Transverse colon (tissue), 4 donors: Measurements from ENCODE around the gene BMPR1B. TPM values are rescaled to one million over a fixed set of nuclear protein-coding genes. Genes with fewer than 3 reads are reported as not detected.

Experiments
- DNase-seq: peaks from one replicate; pipeline ENCODE4 v3.0.0-alpha.2; 2019
- H3K27ac ChIP-seq, 4 donors: fragments of 200-600 bp; sonication (generic); 2 replicates each; pipeline ENCODE4 v1.5.1; 2016 to 2018; ENCODE audit warnings: inconsistent platforms in 4 of 4
- H3K27me3 ChIP-seq: fragments of 200-600 bp; sonication (generic); 2 replicates; pipeline ENCODE4 v1.5.1; 2017; ENCODE audit warnings: inconsistent platforms
- H3K36me3 ChIP-seq, 4 donors: fragments of 200-600 bp; sonication (generic); 2 replicates each; pipeline ENCODE4 v1.5.1; 2017 to 2019; ENCODE audit warnings: inconsistent platforms in 4 of 4
- H3K4me1 ChIP-seq, 4 donors: fragments of 200-600 bp; sonication (generic); 2 replicates each; pipeline ENCODE4 v1.5.1; 2017 to 2020; ENCODE audit warnings: inconsistent platforms in 4 of 4
- H3K4me3 ChIP-seq, 4 donors: fragments of 200-600 bp; sonication (generic); 1 replicate in 1 of 4; 2 replicates in 3 of 4; pipeline versions ENCODE4 v1.5.1 to v1.6.1; 2017 to 2019; ENCODE audit warnings: inconsistent platforms in 4 of 4
- H3K9me3 ChIP-seq, 2 donors: fragments of 200-600 bp; sonication (generic); 2 replicates each; pipeline ENCODE4 v1.5.1; 2017 to 2019; ENCODE audit warnings: inconsistent platforms in 2 of 2
- CTCF ChIP-seq, 5 experiments: fragments of 200-600 bp in 3 of 5; fragments of 450-650 bp in 2 of 5; sonication (generic) in 3 of 5; IDR thresholded peaks; 1 replicate in 2 of 5; 2 replicates in 3 of 5; pipeline ENCODE4 v1.5.1; 2016 to 2017; ENCODE audit warnings: antibody characterized with exemption in 5 of 5, inconsistent platforms in 3 of 5, mild to moderate bottlenecking in 2 of 5, moderate library complexity in 1 of 5
- EP300 ChIP-seq: sonication (generic); formaldehyde crosslinking; IDR thresholded peaks from one replicate; pipeline ENCODE4 v1.6.1; 2017; ENCODE audit warnings: antibody characterized with exemption, low read depth
- POLR2A ChIP-seq: fragments of 450-650 bp; IDR thresholded peaks from one replicate; pipeline ENCODE4 v1.6.1; 2016; ENCODE audit warnings: antibody characterized with exemption, mild to moderate bottlenecking, moderate library complexity
- POLR2AphosphoS5 ChIP-seq, 3 donors: sonication (generic); formaldehyde crosslinking; IDR thresholded peaks; one replicate each; pipeline ENCODE4 v1.6.1; 2016; ENCODE audit warnings: antibody characterized with exemption in 3 of 3
- WGBS, 2 donors: methylation state at CpG; one replicate each; pipeline ENCODE4 v1.1.5; 2018; ENCODE audit warnings: low coverage in 1 of 2; 5-methylcytosine and 5-hydroxymethylcytosine counted together
- in situ Hi-C, 4 donors: fragments of 200-750 bp; cut with MboI; loops; one replicate each; pipeline versions ENCODE4 v1.15.0 to v1.15.1; 2017; ENCODE audit warnings: low sequenced_read_pairs in 3 of 4, low pct_ligation_motif_present in 1 of 4, low pct_unique_long_range_greater_than_20kb in 1 of 4
- intact Hi-C: fragments of 100-400 bp; cut with DNase I; formaldehyde crosslinking; loops from one replicate; pipeline ENCODE4 v1.15.1; 2023; ENCODE audit warnings: low total_unique reads
- total RNA-seq, 4 donors: library from RNA; depleted of rRNA; stranded (reverse); fragments of >200 nt; gene quantifications; one replicate each; pipeline ENCODE4 v1.1.0, GENCODE V29; 2016

BMPR1B gene
- total RNA-seq, 4 donors from 2014 or later, result 0.64 to 3.2 (median 0.68) TPM; not detected in 1

- H3K4me1 ChIP-seq, result no peaks in the 10 kb centered on the region
- DNase-seq, result no peak
- WGBS, 2 donors, result 53 to 65% methylated on average over 2 to 3 of the region's 3 CpGs
- H3K36me3 ChIP-seq, result no peaks in the 10 kb centered on the region
- TF ChIP-seq POLR2AphosphoS5 (IDR thresholded peaks at IDR 0.05), result no peak
- TF ChIP-seq CTCF (IDR thresholded peaks at IDR 0.05), result no peak
- TF ChIP-seq POLR2A, result no peak
- TF ChIP-seq EP300, result no peak
- no peak overlapping the region for H3K27ac ChIP-seq
- no peaks in the 10 kb centered on the region for H3K9me3 ChIP-seq
- H3K4me3 ChIP-seq, result no peak overlapping the region
- in situ Hi-C loops, result no loop called here
- H3K27me3 ChIP-seq, result no peaks in the 10 kb centered on the region
- intact Hi-C loops, result no loop called here
Measured at GRCh38 chr4:94905511-94905910, 147.8 kb downstream of the BMPR1B start.

GRCh38 chr4:94909645-94910044, 151.9 kb downstream of the BMPR1B start:
- Histone ChIP-seq H3K4me1 (no peaks in the 10 kb centered on the region), H3K36me3 (no peaks in the 10 kb centered on the region), H3K4me3 (no peak overlapping the region), H3K27ac (no peak overlapping the region), H3K27me3 (no peaks in the 10 kb centered on the region), H3K9me3 (no peaks in the 10 kb centered on the region)
- 94 to 96% methylated on average over 2 to 3 of the region's 3 CpGs for WGBS, 2 donors
- in situ Hi-C loops, result no loop called here
- TF ChIP-seq EP300 (no peak), POLR2AphosphoS5 (IDR thresholded peaks at IDR 0.05) (no peak), CTCF (IDR thresholded peaks at IDR 0.05) (no peak), POLR2A (no peak)
- no peak for DNase-seq
- intact Hi-C loops, result no loop called here

DNA sequence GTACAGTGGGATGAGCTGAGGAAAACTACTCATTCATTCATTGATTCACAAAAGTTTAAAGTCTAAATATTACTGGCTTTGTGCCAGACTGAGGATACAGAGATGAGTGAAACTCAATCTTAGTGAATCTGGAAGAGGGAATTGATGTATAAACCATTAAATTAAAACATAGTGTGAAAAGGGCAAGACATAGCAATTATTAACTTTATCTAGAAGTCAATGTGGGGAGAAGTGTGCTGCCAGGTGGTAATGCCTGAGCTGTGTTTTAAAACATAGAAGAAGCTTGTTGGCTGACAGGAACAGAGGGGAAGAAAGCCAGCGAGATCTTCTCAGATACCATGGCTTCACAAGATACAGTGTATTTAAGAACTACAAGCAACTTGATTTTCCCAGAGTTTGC, 153.4 kb downstream of the BMPR1B start:
- in situ Hi-C loops (no loop called here), intact Hi-C loops (no loop called here)
- WGBS, 2 donors, result 38 to 89% methylated on average over 1 of the region's 1 CpG
- H3K4me1 ChIP-seq, result no peaks in the 10 kb centered on the region
- no peak for TF ChIP-seq CTCF (IDR thresholded peaks at IDR 0.05)
- TF ChIP-seq POLR2AphosphoS5 (IDR thresholded peaks at IDR 0.05), result no peak
- no peak for TF ChIP-seq EP300
- no peak for TF ChIP-seq POLR2A
- no peak overlapping the region for H3K27ac ChIP-seq
- no peak for DNase-seq
- H3K9me3 ChIP-seq, result no peaks in the 10 kb centered on the region
- H3K36me3 ChIP-seq, result no peaks in the 10 kb centered on the region
- H3K4me3 ChIP-seq, result no peak overlapping the region
- no peaks in the 10 kb centered on the region for H3K27me3 ChIP-seq

- intact Hi-C loops (no loop called here), in situ Hi-C loops (no loop called here)
- Histone ChIP-seq H3K4me3 (no peak overlapping the region), H3K27me3 (no peaks in the 10 kb centered on the region), H3K9me3 (peaks cover 0 to 5% of the 10 kb centered on the region in 2 donors), H3K36me3 (no peaks in the 10 kb centered on the region), H3K4me1 (no peaks in the 10 kb centered on the region), H3K27ac (no peak overlapping the region)
- WGBS, 2 donors, result 67 to 72% methylated on average over 2 of the region's 2 CpGs
- no peak for DNase-seq
- TF ChIP-seq POLR2A (no peak), CTCF (IDR thresholded peaks at IDR 0.05) (no peak), POLR2AphosphoS5 (IDR thresholded peaks at IDR 0.05) (no peak), EP300 (no peak)
Measured at GRCh38 chr4:94912606-94913005, 154.9 kb downstream of the BMPR1B start.
